NCI-H1417 (cell line): ENCODE data around the gene ABHD6.
"Not testable (repeated sequence)": the region's sequence is repeated elsewhere in the genome, so short reads cannot be mapped to it uniquely, and the experiment has no call there.

Experiments
- DNase-seq, 3 experiments: peaks; one replicate each; lab custom pipeline; 2025; lab: John Stamatoyannopoulos, UW

The ABHD6 gene, protein sequence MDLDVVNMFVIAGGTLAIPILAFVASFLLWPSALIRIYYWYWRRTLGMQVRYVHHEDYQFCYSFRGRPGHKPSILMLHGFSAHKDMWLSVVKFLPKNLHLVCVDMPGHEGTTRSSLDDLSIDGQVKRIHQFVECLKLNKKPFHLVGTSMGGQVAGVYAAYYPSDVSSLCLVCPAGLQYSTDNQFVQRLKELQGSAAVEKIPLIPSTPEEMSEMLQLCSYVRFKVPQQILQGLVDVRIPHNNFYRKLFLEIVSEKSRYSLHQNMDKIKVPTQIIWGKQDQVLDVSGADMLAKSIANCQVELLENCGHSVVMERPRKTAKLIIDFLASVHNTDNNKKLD

DNA sequence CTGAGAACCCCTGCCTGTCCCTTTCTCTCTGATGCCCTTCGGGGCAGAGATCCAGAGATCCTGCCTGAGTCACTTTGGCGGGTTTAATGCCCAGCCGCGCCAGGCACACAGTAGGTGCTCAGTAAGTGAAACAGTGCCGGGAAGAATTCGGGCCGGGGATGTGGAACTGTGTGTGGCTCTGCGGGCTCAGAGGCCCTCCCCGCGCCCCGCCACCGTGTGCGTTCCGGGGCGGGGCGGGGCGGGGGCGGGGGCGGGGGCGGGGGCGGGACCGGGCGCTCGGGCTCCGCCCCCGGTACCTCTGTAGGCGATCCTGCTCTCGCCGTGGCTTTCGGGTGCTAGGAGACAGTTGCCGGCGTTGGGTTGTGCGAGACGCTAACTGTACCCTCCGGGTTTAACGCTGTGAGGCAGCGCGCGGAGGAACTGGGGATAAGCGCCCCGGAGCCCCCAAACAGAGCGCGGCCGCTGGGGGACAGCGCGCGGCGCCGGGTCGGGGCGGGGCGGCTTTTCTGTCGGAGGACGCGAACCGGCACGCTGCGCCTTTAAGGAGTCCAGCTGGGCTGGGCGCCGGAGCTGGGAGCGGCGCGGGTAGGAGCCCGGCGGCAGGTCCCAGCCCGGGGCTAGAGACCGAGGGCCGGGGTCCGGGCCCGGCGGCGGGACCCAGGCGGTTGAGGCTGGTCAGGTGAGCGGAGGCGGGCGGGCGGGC lies at the start of gene ABHD6:
Gene ABHD6 (plus strand): TSS at position 555 of the 703 bp plus-strand sequence. CDS start 18,795 bp downstream, outside the sequence.
- DNase-seq: peak; percentile 61 to 85 (median 79)

- DNase-seq: no peak
Observed at GRCh38 chr3:58188173-58188564, 49.4 kb upstream of the ABHD6 start.

DNA sequence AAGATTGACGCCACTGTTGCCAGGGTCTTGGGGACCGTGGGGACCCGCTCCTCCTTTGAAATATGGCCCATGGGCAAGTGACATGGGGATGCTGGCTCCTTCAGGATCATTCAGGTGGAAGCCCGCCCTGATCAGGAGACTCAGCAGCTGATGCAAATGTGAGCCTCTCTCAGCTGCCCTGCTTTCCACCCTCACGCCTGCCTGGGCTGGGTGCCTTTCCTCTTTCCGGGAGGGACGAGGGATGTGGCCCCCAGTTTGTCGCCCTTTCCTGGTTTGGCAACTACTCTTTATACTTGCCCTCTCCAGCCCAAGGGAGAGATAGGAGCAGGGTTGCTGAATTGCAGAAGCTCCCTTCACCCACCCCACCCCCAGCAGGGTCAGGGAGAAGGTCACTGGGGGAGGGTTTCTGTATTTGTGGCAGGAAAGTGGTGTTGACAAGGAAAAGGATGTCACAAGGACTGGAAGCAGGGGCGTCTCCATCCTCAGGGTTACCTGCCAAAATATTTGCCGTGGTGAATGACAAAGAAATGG lies 48.6 kb upstream of the ABHD6 start:
- no peak for DNase-seq

GRCh38 chr3:58189691-58190090 lies 47.9 kb upstream of the ABHD6 start:
- DNase-seq: no peak

- DNase-seq: no peak
Observed at GRCh38 chr3:58190291-58190690, 47.3 kb upstream of the ABHD6 start.

DNA sequence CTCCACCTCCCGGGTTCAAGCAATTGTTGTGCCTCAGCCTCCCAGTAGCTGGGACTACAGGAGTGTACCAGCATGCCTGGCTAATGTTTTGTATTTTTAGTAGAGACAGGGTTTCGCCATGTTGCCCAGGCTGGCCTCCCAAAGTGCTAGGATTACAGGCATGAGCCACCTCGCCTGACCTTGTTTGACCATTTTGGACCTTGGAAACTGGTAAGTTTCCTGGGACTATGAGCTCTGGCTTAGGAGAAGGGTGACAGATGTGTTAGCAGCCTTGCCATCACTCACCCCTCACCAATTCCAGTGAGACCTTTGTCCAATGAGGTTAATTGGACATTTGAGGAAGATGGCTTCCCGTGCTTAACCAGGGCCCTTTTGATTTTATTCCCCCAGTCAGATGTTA lies 46.7 kb upstream of the ABHD6 start:
- DNase-seq: no peak

DNA sequence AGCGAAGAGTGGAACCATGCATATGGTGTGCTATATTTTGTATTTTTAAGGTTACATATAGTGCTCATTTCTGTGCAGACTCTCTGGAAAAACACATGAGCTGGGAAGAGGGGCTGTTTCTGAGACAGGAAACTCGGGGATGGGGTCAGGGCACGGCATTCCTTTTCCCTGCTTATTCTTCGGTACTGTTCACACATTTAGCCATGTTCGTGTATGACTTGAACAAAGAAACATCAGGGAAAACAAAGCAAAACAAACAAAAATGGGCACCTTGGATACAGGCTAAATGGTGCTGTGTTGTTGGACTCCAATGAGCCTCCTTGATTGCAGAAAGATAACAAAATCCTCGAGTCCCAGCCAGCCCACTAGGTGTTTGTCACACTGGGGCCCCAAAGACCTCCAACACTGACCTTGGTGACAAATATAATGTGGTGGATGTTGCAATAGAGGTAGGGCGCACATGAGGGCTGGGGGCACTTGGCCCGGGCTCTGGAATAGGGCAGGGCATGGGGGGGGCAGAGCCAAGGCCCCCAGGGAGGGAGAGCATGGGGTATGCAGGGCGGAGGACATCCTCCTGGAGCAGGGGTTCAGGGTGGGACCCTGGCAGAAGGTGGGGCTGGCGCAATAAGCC lies 46.1 kb upstream of the ABHD6 start:
- no peak for DNase-seq

GRCh38 chr3:58192069-58192468 lies 45.5 kb upstream of the ABHD6 start:
- DNase-seq: no peak

DNA sequence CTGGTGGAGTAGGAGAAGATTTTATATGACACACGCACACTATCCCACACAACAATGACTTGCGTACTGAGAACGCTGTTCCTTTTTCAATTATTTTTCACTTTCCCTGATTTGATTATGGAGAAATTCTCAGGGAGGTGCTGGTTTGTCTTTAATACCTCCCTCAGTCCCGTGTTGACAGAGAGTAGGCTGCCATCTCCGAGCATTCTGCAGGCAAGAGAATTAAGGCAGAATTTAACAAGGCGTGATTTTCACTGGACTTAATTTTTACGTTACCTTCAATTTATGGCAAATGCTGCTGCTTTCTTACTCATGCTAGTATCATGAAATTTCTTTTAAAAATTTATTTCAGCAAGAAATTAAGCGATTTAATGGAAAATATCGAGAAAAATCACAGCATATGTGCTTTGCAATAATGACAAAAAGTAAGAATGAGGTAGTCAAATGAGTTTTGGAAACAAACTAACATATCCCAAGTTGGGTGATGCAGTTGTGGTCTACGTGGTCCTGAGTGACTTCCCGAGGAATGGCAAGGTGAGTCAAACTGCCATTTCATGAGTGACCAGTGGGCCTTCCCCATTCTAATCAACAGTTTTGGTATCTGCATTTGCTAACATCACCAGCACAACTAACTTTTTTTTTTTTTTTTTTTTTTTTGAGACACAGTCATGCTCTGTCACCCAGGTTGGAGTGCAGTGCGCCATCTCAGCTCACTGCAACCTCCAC lies 43.7 kb upstream of the ABHD6 start:
- DNase-seq: no peak

DNA sequence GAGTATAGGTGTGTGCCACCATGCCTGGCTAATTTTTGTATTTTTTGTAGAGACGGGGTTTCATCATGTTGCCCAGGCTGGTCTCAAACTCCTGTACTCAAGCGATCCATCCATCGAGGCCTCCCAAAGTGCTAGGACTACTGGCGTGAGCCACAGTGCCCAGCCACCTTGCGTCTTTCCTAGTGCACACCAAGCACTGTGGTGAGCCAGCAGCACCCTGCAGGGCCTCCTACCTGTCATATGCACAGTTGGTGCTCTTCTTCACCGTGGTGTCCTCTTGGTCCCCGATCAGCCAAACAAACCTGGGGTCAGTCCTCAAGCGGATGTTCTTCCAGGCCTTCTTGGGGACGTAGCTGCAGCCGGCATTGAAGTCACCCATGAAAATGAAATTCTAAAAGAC lies 40.0 kb upstream of the ABHD6 start:
- no peak for DNase-seq

DNA sequence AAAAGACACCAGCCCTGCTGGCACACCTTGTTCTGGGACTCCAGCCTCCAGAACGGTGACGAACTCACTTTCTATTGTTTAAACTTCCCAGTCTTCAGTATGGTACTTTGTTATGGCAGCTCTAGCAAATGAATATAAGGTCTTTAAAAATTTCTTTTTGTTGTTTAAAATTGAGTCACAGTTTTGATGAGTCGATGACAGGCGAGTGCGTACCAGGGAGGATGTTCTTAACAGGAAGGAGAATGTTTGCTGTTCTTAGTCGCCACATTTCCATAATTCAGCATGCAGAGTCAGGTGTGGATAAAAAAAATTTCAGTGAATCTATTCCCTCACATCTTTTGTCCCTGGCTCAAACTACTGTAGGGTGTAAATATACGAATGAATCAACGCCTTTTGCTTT lies 39.2 kb upstream of the ABHD6 start:
- no peak for DNase-seq

DNA sequence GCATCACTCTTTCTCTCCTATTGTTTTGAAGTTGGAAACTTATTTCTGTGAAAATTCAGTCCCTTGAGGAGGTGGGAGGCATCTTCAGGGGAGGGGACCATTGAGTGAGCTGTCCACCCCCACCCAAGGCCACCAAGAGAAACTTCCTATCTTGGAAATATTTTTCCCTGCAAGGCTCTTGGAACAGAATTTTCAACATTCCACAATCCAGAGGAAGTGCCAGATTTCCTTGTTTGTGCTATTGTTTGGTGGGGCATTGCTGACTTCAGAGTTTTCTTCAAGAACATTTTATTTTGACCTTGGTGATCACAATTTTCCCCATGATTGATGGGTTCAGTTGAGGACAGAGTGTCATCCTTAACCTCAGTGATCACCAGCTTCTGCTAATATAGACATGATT lies 38.8 kb upstream of the ABHD6 start:
- no peak for DNase-seq

GRCh38 chr3:58200121-58200709 lies 37.4 kb upstream of the ABHD6 start:
- no peak for DNase-seq

DNA sequence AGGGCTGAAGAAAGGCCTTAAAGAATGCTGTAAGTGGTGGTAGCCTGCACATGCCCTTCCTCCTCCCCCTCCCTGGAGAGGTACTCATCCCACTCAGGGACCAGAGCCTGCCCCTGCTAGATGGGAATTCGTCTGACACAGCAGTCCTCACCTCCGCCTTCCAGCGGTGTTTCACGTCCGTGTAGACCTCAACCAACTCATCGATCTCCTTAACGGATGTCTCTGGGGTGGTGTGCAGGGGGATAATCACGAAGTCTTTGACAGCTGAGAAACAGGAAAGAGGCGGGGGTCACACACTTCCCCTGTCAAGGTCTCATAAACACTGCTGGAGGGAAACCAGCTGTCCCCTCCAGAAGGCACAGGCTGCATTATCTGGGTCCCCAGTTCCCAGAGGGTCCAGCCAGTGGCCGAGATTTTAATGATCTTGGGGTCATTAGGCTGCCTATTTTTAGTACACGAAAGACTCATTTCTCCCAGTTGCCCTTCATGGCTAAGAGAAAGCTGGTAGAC lies 36.7 kb upstream of the ABHD6 start:
- no peak for DNase-seq

DNA sequence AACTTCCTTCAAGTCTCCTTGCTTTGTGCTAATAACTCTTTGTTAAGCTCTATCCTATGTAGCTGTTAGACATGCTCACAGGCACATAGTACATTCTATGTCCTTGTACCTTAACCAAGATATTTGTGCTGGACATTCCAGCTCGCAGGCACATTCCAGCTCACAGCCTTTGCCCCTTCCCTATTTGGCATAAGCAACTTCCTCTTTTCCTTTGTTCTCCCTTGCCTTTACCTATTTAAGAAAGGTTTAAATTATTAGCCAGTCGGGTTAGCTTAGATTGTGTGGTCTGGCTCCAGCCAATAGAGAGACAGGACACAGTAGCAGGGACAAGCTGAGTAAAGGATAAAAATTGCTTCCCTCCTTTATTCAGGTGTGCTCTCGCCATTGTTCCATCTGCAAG lies 36.1 kb upstream of the ABHD6 start:
- DNase-seq: not testable (repeated sequence)

- no peak for DNase-seq
Observed at GRCh38 chr3:58202917-58203360, 34.7 kb upstream of the ABHD6 start.

DNA sequence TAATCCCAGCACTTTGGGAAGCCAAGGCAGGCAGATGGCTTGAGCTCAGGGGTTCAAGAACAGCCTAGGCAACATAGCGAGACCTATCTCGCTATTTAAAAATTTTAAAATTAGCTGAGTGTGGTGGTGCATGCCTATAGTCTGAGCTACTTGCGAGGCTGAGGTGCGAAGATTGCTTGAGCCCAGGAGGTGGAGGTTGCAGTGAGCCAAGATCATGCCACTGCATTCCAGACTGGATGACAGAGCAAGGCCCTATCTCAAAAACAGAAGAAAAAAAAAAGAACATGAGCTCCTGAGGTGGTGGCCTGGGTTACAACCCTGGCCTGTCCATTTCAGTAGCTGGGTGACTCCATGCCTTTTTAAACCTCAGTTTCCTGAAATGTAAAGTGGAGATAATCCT lies 34.1 kb upstream of the ABHD6 start:
- no peak for DNase-seq

DNA sequence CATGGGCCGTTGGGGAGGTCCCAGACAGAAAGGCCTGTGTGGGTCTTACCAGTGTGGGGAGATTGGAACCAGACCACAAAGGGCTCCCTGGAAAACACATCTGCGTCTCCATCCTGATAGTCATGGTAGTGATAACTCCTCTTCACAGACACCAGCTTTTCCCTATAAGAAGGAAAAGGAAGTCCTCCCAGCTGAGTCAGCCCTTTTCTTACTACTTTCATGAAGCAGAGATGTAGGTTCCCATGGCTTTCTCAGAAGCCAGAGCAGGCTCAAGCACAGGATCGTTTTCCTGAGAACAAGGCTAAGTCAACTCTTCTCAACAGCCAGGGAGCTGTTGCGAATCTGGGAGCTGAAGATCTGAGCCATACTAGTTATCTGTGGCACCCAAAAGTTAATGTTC lies 32.9 kb upstream of the ABHD6 start:
- DNase-seq: no peak

DNA sequence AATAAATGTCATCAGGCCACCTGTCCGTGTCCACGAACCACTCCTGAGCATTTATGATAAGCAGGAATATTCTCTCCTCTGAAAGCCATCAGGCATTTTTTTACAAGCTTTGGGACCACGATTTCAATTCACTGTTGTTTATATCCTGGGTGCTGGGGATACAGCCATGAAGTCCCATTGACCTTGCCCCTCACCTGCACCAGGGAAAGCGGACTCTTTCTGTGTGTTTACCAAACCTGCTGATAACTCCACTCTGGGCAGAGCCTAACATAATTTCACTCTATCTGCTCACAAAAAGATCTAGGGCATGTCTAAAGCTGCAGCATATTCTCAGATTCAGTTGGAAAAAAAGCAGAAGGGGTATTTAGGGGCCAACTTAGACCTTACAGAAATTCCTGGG lies 31.6 kb upstream of the ABHD6 start:
- DNase-seq: no peak

- no peak for DNase-seq
Observed at GRCh38 chr3:58206406-58207011, 31.1 kb upstream of the ABHD6 start.

- no peak for DNase-seq
Observed at GRCh38 chr3:58207954-58208353, 29.6 kb upstream of the ABHD6 start.
